SU-DHL-6 (cell line): ENCODE data around the gene GPX4.

ENCODE experiments used
- H2AFZ ChIP-seq: fragments of 200-600 bp; sonication (generic); 2 replicates; pipeline ENCODE4 v1.6.1; 2014; ENCODE audit warnings: low read depth, mild to moderate bottlenecking, moderate library complexity, mixed read lengths, antibody characterized with exemption, low read length; ENCODE audit not compliant: severe bottlenecking
- H3F3A ChIP-seq: fragments of 200-600 bp; shearing (Covaris generic); 2 replicates; pipeline ENCODE4 v1.6.0; 2016; ENCODE audit warnings: antibody characterized with exemption, mild to moderate bottlenecking; ENCODE audit not compliant: insufficient read depth
- H3K27ac ChIP-seq: fragments of 200-600 bp; sonication (generic); 2 replicates; pipeline ENCODE4 v1.5.1; 2016; ENCODE audit warnings: low read depth, mild to moderate bottlenecking, low read length, moderate library complexity, mixed read lengths
- H3K27me3 ChIP-seq: fragments of 200-600 bp; sonication (generic), shearing (Covaris generic); 2 replicates; pipeline ENCODE4 v1.6.0; 2014; ENCODE audit warnings: mild to moderate bottlenecking, low read length
- H3K36me3 ChIP-seq: fragments of 200-600 bp; sonication (generic); 2 replicates; pipeline ENCODE4 v1.6.1; 2014; ENCODE audit warnings: mild to moderate bottlenecking, low read length, mixed read lengths
- H3K4me2 ChIP-seq: fragments of 300-600, 200-600 bp; shearing (Covaris generic), sonication (generic); 2 replicates; pipeline ENCODE4 v1.6.0; 2014; ENCODE audit warnings: low read length, low read depth, mild to moderate bottlenecking; ENCODE audit not compliant: poor library complexity, severe bottlenecking
- H3K4me3 ChIP-seq: fragments of 200-600 bp; sonication (generic); 2 replicates; pipeline ENCODE4 v1.5.1; 2014; ENCODE audit warnings: antibody characterized with exemption, low read length, mild to moderate bottlenecking, mixed read lengths; ENCODE audit not compliant: insufficient read depth, poor library complexity, severe bottlenecking
- H3K79me2 ChIP-seq: fragments of 200-600 bp; sonication (generic); 2 replicates; pipeline ENCODE4 v1.6.1; 2014; ENCODE audit warnings: mild to moderate bottlenecking, low read length, moderate library complexity; ENCODE audit not compliant: insufficient read depth
- H3K9ac ChIP-seq: fragments of 200-600 bp; sonication (generic); 2 replicates; pipeline ENCODE4 v1.7.0; 2014; ENCODE audit warnings: mild to moderate bottlenecking, low read length
- H3K9me2 ChIP-seq: fragments of 200-600 bp; sonication (generic); replicated peaks from 2 replicates; pipeline ENCODE4 v1.6.1; 2014; ENCODE audit warnings: low read length; ENCODE audit not compliant: insufficient read depth
- H3K9me3 ChIP-seq: fragments of 200-600 bp; sonication (generic); 2 replicates; pipeline ENCODE4 v1.6.1; 2014; ENCODE audit warnings: low read length, mixed read lengths; ENCODE audit not compliant: insufficient read depth
- H4K20me1 ChIP-seq: fragments of 200-600 bp; sonication (generic); 2 replicates; pipeline ENCODE4 v1.6.1; 2014; ENCODE audit warnings: low read depth, mild to moderate bottlenecking, antibody characterized with exemption, low read length, moderate library complexity, mixed read lengths
- EZH2phosphoT487 ChIP-seq: fragments of 200-600 bp; sonication (generic), shearing (Covaris generic); conservative IDR thresholded peaks from 2 replicates; pipeline ENCODE4 v1.6.1; 2018; ENCODE audit warnings: mild to moderate bottlenecking, antibody characterized with exemption, low read length, moderate library complexity, mixed read lengths
- TF ChIP-seq, protein P1 (sequence below): fragments of 200-600 bp; sonication (generic); IDR thresholded peaks from one replicate; pipeline ENCODE4 v1.5.1; 2017; ENCODE audit warnings: antibody characterized with exemption, mild to moderate bottlenecking, low read length, moderate library complexity; ENCODE audit not compliant: insufficient read depth, poor library complexity, severe bottlenecking

GPX4 gene

DNA sequence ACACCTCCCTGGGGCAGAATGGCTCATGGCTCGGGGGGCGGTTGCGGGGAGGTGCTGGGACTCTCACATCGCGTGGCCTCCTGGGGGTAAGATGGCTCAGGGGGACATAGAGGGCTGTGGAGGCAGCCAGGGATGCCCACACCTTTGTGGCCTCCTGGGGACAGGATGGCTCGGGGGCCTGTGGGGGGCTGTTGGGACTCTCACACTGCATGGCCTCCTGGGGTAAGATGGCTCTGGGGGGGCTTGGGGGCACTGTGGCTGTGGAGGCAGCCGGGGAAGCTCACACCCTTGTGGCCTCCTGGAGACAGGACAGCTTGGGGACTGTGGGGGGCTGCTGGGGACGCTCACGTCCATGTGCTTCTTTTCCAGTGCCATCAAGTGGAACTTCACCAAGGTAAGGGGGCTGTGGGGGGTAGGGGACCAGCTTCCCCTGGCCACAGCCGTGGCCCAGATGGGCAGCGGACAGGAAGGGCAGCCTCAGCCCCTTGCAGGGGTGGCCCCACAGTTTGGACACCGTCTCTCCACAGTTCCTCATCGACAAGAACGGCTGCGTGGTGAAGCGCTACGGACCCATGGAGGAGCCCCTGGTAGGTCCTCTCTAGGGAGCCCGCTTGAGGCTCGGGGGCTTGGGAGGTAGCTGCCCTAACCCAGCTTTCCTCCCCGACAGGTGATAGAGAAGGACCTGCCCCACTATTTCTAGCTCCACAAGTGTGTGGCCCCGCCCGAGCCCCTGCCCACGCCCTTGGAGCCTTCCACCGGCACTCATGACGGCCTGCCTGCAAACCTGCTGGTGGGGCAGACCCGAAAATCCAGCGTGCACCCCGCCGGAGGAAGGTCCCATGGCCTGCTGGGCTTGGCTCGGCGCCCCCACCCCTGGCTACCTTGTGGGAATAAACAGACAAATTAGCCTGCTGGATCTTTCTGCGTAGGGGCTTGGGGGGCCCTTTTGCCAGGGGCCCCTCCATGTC is 2.4 kb downstream of the GPX4 start:
- H3K4me3 ChIP-seq = no peak overlapping the region
- H3K79me2 ChIP-seq = no peaks in the 10 kb centered on the region
- H3K4me2 ChIP-seq = no peak overlapping the region
- H4K20me1 ChIP-seq = no peaks in the 10 kb centered on the region
- TF ChIP-seq, protein P1, sequence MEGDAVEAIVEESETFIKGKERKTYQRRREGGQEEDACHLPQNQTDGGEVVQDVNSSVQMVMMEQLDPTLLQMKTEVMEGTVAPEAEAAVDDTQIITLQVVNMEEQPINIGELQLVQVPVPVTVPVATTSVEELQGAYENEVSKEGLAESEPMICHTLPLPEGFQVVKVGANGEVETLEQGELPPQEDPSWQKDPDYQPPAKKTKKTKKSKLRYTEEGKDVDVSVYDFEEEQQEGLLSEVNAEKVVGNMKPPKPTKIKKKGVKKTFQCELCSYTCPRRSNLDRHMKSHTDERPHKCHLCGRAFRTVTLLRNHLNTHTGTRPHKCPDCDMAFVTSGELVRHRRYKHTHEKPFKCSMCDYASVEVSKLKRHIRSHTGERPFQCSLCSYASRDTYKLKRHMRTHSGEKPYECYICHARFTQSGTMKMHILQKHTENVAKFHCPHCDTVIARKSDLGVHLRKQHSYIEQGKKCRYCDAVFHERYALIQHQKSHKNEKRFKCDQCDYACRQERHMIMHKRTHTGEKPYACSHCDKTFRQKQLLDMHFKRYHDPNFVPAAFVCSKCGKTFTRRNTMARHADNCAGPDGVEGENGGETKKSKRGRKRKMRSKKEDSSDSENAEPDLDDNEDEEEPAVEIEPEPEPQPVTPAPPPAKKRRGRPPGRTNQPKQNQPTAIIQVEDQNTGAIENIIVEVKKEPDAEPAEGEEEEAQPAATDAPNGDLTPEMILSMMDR = no peak
- TF ChIP-seq EZH2phosphoT487 = no peak
- H3K9me2 ChIP-seq = no peaks in the 10 kb centered on the region
- no peaks in the 10 kb centered on the region for H3K27me3 ChIP-seq
- peaks cover 3% of the 10 kb centered on the region; the same call in 1 of the 2 replicates for H3F3A ChIP-seq
- H3K9me3 ChIP-seq = no peaks in the 10 kb centered on the region
- no peak overlapping the region for H2AFZ ChIP-seq
- H3K36me3 ChIP-seq = no peaks in the 10 kb centered on the region
- no peak overlapping the region for H3K27ac ChIP-seq
- no peak overlapping the region for H3K9ac ChIP-seq

DNA sequence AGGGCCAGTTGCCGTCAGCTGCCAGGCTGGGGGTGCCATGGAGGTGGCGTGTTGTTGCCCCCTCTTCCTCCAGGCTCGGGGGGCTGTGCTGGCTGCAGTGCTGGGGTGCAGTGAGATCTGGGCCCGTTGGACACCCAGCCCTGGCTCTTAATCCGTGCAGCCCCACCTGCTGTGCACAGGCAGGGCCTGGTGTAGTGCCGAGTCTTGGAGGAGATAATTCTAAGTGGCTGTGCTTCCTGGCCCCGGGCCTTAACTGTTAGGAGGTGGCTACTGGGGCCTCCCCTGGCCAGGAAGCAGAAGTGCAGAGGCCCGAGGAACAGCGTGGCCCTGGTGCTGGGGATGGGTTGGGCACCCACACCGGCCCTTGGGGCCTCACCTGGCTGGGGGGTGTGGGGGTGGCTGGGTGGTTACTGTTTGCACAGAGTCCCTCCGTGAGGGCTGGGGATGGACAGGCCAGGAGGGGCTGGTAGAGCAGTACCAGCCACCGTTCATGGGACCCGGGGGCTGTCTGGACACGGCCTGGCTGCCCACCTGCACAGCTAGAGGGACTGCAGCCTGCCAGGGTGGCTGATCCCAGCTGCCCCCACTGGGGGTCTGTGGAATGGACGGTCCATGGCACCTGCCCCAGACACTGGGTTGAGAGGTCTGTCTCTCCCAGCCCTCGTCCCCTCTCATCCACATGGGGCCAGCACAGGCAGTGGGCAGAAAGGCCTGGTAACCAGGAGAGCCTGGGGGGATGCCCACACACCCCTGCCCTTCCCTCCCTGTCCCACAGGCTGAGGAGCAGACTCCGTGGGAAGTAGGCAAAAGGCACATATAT is 3.3 kb downstream of the GPX4 start:
- Histone ChIP-seq H3K4me2 (no peak overlapping the region), H4K20me1 (no peaks in the 10 kb centered on the region), H3K27ac (0 out of 2 replicates have a peak overlapping the region, but pooled peaks have one; percentile 11), H3K27me3 (no peaks in the 10 kb centered on the region), H3K36me3 (no peaks in the 10 kb centered on the region), H3K9me3 (no peaks in the 10 kb centered on the region), H3K9me2 (no peaks in the 10 kb centered on the region), H3K79me2 (no peaks in the 10 kb centered on the region), H3K9ac (no peak overlapping the region), H3K4me3 (no peak overlapping the region), H2AFZ (no peak overlapping the region), H3F3A (peaks cover 3% of the 10 kb centered on the region; the same call in 1 of the 2 replicates)
- TF ChIP-seq EZH2phosphoT487 = no peak
- TF ChIP-seq, protein P1 = no peak

DNA sequence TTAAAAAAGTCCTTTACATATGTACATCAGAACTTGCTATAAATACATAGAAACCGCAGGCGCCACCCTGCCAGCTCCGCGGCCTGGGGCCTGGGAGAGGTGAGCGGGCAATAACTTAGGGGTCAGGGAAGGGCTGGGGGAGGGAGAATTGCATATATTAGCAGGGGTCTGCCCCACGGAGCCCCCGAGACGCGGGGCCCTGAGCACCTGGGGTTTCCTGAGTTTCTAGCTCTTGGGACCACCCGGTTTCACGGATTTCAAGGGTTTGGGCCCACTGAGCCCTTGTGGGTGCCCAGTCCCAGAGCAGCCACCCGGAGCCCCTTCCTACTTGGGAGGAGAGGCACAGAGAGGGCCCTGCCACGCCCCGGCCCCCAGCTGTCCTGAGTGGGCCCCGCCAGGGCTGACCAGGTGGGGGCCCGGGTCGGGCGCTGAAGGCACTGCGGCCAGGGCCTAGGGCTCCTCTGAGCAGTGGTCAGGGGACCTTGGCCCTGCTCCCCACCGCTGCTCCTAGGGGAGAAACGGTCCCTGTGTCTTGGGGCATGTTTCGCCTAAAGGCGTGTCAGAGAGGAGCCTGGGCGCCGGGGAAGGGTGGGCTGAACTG is 4.0 kb downstream of the GPX4 start:
- Histone ChIP-seq H3K4me2 (no peak overlapping the region), H4K20me1 (no peaks in the 10 kb centered on the region), H3K27ac (0 out of 2 replicates have a peak overlapping the region, but pooled peaks have one; percentile 11), H3K9ac (no peak overlapping the region), H2AFZ (no peak overlapping the region), H3K9me3 (no peaks in the 10 kb centered on the region), H3K36me3 (no peaks in the 10 kb centered on the region), H3K4me3 (no peak overlapping the region), H3K9me2 (no peaks in the 10 kb centered on the region), H3K27me3 (no peaks in the 10 kb centered on the region), H3F3A (no peaks in the 10 kb centered on the region; the same call in 1 of the 2 replicates), H3K79me2 (no peaks in the 10 kb centered on the region)
- TF ChIP-seq, protein P1 = no peak
- no peak for TF ChIP-seq EZH2phosphoT487
